ENCODE measurements around the gene WASF3.

Gene WASF3

GRCh38 chr13:26685606-26686005 is 128.1 kb downstream of the WASF3 start:
- H3K79me2 ChIP-seq (ENCODE audit: insufficient read depth, low read length): no peaks in the 10 kb centered on the region
- H3K4me3 ChIP-seq (ENCODE audit: low read depth, low read length, poor library complexity, severe bottlenecking): no peak overlapping the region
- no peaks in the 10 kb centered on the region for H3K36me3 ChIP-seq (ENCODE audit: insufficient read depth, low read length)
- no peak overlapping the region for H3K4me2 ChIP-seq (ENCODE audit: low read length)
- H3F3A ChIP-seq (ENCODE audit: insufficient read depth, low read length): no peaks in the 10 kb centered on the region
- H3K27ac ChIP-seq (ENCODE audit: low read depth, low read length, poor library complexity, severe bottlenecking): no peak overlapping the region
- no peak overlapping the region for H2AFZ ChIP-seq (ENCODE audit: low read length)
- H4K20me1 ChIP-seq (ENCODE audit: insufficient read depth, low read length): no peaks in the 10 kb centered on the region
- H3K9me3 ChIP-seq (ENCODE audit: low read length): no peaks in the 10 kb centered on the region
- 0 out of 2 replicates have a peak, but pooled peaks cover 3% of the 10 kb centered on the region for H3K27me3 ChIP-seq (ENCODE audit: insufficient read depth, low read length)
- H3K4me1 ChIP-seq (ENCODE audit: insufficient read depth, low read length, severe bottlenecking): no peaks in the 10 kb centered on the region
- no peaks in the 10 kb centered on the region for H3K9me2 ChIP-seq (ENCODE audit: low read depth, low read length)
- no peak for TF ChIP-seq EZH2 (IDR thresholded peaks at IDR 0.05; ENCODE audit: borderline replicate concordance, low read length)
- TF ChIP-seq, protein P1, sequence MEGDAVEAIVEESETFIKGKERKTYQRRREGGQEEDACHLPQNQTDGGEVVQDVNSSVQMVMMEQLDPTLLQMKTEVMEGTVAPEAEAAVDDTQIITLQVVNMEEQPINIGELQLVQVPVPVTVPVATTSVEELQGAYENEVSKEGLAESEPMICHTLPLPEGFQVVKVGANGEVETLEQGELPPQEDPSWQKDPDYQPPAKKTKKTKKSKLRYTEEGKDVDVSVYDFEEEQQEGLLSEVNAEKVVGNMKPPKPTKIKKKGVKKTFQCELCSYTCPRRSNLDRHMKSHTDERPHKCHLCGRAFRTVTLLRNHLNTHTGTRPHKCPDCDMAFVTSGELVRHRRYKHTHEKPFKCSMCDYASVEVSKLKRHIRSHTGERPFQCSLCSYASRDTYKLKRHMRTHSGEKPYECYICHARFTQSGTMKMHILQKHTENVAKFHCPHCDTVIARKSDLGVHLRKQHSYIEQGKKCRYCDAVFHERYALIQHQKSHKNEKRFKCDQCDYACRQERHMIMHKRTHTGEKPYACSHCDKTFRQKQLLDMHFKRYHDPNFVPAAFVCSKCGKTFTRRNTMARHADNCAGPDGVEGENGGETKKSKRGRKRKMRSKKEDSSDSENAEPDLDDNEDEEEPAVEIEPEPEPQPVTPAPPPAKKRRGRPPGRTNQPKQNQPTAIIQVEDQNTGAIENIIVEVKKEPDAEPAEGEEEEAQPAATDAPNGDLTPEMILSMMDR (IDR thresholded peaks at IDR 0.05; ENCODE audit: low read length): no peak
- no peak overlapping the region for H3K9ac ChIP-seq (ENCODE audit: low read length)

DNA sequence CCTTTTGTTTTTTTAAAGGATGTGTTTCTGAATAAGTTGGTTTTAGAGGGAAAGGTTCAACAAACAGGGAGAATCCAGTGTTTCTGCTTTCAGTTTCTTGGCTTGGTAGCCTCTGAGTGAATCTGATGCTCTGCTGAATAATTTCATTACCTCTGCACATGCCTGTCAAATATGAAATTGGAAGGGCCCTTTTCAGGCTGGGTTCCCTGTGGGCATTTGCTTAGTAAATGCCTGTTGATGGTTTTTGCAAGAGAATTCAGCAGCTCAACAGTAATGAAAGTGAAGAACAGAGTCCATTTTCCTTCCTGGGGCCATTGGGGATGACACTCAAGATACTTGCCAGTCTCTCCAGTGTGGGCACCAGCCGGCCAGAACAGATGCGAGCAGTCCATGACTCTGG is 128.8 kb downstream of the WASF3 start:
- Histone ChIP-seq H3K79me2 (ENCODE audit: insufficient read depth, low read length) (no peaks in the 10 kb centered on the region), H3K9ac (ENCODE audit: low read length) (no peak overlapping the region), H2AFZ (ENCODE audit: low read length) (no peak overlapping the region), H3K27ac (ENCODE audit: low read depth, low read length, poor library complexity, severe bottlenecking) (no peak overlapping the region), H3K9me2 (ENCODE audit: low read depth, low read length) (no peaks in the 10 kb centered on the region), H3K27me3 (ENCODE audit: insufficient read depth, low read length) (0 out of 2 replicates have a peak, but pooled peaks cover 3% of the 10 kb centered on the region), H3K4me3 (ENCODE audit: low read depth, low read length, poor library complexity, severe bottlenecking) (no peak overlapping the region), H3K9me3 (ENCODE audit: low read length) (no peaks in the 10 kb centered on the region), H3K4me1 (ENCODE audit: insufficient read depth, low read length, severe bottlenecking) (no peaks in the 10 kb centered on the region), H4K20me1 (ENCODE audit: insufficient read depth, low read length) (no peaks in the 10 kb centered on the region), H3K4me2 (ENCODE audit: low read length) (no peak overlapping the region), H3F3A (ENCODE audit: insufficient read depth, low read length) (no peaks in the 10 kb centered on the region), H3K36me3 (ENCODE audit: insufficient read depth, low read length) (no peaks in the 10 kb centered on the region)
- TF ChIP-seq, protein P1 (IDR thresholded peaks at IDR 0.05; ENCODE audit: low read length): no peak
- TF ChIP-seq EZH2 (IDR thresholded peaks at IDR 0.05; ENCODE audit: borderline replicate concordance, low read length): no peak

DNA sequence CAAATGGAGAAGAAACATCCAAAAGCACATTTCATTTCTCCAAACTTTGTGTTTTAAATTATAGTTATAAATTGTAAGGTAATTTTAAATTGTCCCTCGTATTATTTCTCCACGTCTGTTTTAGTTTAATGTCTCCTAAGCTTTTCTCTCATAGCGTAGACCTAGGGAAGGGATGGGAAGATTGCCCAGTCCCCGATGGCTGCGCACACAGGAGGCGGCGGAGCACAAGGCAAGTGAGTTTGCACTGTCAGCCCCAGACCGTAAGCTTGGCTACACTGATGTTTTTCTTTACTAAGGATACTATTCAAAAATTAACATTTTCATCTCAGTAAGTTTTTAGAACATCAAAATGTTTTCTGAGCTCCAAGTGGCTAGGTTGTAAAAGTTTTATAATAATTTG is 130.8 kb downstream of the WASF3 start:
- Histone ChIP-seq H2AFZ (ENCODE audit: low read length) (no peak overlapping the region), H3K9ac (ENCODE audit: low read length) (no peak overlapping the region), H3K9me2 (ENCODE audit: low read depth, low read length) (no peaks in the 10 kb centered on the region), H3K9me3 (ENCODE audit: low read length) (no peaks in the 10 kb centered on the region), H3K27ac (ENCODE audit: low read depth, low read length, poor library complexity, severe bottlenecking) (no peak overlapping the region), H3F3A (ENCODE audit: insufficient read depth, low read length) (no peaks in the 10 kb centered on the region), H4K20me1 (ENCODE audit: insufficient read depth, low read length) (no peaks in the 10 kb centered on the region), H3K79me2 (ENCODE audit: insufficient read depth, low read length) (no peaks in the 10 kb centered on the region), H3K4me2 (ENCODE audit: low read length) (no peak overlapping the region), H3K36me3 (ENCODE audit: insufficient read depth, low read length) (no peaks in the 10 kb centered on the region), H3K27me3 (ENCODE audit: insufficient read depth, low read length) (0 out of 2 replicates have a peak, but pooled peaks cover 3% of the 10 kb centered on the region), H3K4me3 (ENCODE audit: low read depth, low read length, poor library complexity, severe bottlenecking) (no peak overlapping the region), H3K4me1 (ENCODE audit: insufficient read depth, low read length, severe bottlenecking) (no peaks in the 10 kb centered on the region)
- TF ChIP-seq EZH2 (IDR thresholded peaks at IDR 0.05; ENCODE audit: borderline replicate concordance, low read length): no peak
- TF ChIP-seq, protein P1 (IDR thresholded peaks at IDR 0.05; ENCODE audit: low read length): no peak
